ENCODE measurements around the gene CDC42BPB.

Gene CDC42BPB, protein sequence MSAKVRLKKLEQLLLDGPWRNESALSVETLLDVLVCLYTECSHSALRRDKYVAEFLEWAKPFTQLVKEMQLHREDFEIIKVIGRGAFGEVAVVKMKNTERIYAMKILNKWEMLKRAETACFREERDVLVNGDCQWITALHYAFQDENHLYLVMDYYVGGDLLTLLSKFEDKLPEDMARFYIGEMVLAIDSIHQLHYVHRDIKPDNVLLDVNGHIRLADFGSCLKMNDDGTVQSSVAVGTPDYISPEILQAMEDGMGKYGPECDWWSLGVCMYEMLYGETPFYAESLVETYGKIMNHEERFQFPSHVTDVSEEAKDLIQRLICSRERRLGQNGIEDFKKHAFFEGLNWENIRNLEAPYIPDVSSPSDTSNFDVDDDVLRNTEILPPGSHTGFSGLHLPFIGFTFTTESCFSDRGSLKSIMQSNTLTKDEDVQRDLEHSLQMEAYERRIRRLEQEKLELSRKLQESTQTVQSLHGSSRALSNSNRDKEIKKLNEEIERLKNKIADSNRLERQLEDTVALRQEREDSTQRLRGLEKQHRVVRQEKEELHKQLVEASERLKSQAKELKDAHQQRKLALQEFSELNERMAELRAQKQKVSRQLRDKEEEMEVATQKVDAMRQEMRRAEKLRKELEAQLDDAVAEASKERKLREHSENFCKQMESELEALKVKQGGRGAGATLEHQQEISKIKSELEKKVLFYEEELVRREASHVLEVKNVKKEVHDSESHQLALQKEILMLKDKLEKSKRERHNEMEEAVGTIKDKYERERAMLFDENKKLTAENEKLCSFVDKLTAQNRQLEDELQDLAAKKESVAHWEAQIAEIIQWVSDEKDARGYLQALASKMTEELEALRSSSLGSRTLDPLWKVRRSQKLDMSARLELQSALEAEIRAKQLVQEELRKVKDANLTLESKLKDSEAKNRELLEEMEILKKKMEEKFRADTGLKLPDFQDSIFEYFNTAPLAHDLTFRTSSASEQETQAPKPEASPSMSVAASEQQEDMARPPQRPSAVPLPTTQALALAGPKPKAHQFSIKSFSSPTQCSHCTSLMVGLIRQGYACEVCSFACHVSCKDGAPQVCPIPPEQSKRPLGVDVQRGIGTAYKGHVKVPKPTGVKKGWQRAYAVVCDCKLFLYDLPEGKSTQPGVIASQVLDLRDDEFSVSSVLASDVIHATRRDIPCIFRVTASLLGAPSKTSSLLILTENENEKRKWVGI (N-terminal part only)

DNA sequence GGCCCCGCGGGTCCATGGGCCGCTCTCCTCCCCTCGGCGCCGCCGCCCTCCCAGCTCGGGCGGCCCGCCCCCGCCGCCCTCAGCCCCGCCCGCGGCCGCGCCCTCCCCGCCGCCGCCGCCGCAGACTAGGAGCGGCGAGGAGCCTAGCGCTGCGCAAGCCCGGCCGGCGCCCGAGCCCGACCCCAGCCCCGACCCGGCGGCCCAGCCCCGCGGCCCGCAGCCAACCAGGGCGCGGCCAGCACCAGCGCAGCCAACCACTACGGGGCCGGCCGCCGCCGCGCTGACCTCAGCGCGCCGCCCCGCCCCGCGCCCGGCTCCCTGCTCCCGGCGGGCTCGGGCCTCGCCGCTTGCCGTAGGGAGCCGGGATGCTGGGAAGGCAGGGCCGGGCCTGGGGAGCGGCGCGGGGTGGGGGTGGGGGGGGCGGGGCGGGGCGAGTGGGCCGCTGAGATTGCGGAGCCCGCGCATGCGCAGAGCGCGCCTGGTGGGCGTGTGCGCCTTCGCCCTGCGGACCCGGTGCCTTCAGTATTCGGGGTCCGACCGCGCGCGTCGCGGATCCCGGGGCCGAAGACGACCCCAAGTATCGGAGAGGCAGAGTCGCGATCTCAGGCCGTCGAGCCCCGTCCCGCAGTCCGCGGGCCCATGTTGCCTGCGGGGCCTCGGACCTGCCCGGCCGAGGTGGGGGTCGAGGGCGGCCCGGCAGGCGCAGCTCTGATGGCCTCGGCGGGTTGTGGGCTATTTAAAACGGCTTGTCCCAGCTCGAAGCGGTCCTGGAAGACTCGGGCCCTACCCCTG is at the start of gene CDC42BPB:
Gene CDC42BPB, minus strand, starts transcription at position 178 of the 792 bp plus-strand sequence. CDS start 376 bp downstream, outside the sequence.
- peak; percentile 53 to 65 for DNase-seq

DNA sequence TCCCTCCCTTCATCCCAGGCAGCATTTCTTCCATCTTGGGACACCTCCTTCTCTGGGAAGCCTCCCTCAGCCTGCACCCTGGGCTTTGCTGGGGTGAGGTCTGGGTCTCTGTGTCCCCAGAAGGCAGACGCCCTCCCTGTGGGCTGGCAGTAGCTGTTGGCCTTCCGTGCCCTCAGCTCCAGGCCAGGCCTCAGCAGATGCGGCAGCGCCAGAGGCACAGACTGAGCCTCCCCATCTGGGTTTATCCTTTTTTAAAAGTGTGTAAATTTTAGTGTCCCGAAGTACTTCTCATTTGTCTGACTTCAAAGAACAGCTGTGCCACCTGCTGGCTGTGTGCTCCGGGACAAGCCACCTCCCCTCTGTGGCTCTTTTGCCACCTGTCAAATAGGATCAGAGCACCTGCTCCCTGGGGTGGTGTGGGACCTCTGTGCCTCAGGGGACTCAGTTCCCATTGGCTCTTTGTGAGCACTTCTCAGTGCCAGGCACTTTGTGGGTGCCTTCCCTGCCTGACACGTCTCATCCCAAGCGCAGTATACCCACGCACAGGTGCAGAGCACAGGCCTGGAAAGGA is 48.3 kb upstream of the CDC42BPB start:
- peak in 1 of 2 experiments; percentile 23 for DNase-seq

DNA sequence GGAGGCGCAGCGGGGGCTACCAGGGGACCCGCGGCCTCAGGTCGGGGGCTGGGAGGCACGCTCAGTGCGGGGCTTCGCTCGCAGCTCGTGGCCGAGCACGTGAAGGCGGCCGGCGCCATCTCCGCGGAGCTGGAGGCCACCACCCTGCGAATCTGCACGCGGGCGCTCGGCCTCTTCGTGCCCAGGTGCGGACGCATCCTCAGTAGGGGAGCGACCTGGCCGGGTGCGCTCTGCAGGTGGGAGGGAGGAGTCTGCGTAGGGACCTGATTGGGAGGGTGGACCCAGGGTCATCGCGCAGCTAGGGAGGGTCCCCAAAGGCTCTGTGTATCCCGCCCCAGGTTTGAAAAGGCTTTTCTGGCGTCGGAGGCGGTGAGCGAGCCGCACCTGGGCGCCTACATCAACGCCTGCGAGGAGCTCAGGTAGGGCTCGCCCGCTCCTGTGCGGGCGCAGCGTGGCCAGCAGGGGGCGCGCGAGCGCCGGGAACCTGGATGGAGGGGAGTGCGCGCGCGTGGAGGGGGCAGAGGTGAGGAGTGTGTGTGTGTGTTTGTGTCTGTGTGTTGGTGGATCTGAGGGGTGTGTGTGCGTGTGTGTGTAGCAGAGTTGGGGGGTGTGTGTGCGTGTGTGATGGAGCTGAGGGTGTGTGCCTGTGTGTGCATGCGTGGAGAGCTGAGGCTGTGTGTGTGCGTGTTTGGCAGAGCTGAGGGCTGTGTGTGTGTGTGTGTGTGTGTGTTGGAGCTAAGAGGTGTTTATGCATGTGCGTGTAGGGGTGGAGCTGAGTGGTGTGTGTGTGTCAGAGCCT is 47.5 kb upstream of the CDC42BPB start:
- DNase-seq: peak; percentile 72 to 73

DNA sequence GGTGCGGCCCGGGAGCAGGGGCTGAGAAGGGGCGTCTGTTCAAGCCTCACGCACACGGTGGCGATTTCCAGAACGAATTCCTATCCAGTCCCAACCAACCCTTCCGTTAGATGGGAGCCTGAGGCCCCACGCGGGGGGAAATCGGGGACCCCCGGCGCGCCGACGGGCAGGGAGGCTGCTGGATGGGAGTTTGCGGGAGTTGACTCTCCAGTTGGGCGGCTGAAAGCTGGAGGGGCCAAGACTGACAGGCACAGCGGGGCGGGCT is 47.0 kb upstream of the CDC42BPB start:
- DNase-seq: no peak

DNA sequence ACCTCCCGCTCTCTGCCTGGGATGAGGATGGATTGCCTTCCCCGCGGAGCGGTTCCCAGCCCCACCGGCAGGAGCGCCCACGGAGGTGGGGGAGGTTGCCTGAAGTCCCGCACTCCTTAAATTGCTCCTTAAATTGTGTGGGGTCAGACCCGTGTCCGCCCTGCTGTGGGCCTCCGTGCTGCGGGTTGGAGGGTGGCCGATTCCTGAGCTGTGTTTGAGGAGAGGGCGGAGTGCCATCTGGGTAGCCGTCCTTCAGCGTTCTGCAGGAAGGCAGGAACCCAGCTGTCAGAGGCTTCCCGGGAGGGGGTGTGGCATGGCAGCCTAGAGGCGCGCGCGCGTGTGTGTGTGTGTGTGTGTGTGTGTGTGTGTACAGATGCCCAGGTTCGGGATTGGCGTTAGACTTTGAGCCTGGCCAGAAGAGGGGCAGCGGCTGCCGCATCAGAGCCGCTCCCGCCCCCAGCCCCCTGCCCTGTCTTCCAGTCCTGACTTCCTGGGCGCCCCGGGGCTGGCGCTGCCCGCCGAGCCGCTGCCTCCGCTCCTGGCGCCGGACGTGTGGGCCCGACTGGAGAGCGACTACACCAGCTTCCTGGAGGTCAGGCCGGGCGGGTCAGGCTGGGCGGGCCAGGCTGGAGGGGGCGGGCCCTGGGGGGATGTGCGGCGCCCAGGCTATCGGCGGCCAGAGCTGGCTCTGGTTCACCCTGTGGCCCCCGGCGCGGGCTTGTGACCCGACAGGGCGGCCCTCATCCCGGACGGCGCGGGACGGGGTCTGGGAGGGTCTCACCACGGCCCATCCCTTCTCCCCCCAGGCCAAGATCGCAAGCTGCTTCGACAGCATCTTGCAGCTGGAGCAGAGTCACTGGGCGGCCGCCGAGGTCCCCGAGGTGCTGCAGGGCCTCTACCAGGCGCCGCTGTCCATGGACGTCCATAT is 46.4 kb upstream of the CDC42BPB start:
- peak; percentile 19 to 23 for DNase-seq

DNA sequence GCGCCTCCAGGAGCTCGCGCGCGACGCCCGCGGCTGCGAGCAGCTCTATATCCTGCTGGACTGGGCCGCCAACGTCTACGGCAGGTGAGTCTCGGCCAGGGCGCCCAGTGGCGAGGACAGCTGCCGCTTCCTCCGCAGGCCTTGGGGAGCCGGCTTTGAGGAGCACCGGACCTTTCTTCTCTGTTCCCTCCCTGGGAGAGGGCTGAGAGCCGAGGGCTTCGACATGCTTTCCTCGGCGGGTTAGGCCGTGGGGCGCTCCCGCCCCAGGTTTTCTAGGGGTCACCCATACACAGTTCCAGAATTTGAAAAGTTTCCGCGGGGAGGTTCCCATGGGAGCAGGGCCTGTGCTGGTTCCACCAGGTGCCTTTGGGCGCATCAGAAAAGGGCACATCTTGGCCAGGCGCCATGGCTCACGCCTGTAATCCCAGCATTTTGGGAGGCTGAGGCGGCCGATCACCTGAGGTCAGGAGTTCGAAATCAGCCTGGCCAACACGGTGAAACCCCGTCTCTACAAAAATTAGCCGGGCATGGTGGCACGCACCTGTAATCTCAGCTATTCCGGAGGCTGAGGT is 45.4 kb upstream of the CDC42BPB start:
- DNase-seq: no peak

DNA sequence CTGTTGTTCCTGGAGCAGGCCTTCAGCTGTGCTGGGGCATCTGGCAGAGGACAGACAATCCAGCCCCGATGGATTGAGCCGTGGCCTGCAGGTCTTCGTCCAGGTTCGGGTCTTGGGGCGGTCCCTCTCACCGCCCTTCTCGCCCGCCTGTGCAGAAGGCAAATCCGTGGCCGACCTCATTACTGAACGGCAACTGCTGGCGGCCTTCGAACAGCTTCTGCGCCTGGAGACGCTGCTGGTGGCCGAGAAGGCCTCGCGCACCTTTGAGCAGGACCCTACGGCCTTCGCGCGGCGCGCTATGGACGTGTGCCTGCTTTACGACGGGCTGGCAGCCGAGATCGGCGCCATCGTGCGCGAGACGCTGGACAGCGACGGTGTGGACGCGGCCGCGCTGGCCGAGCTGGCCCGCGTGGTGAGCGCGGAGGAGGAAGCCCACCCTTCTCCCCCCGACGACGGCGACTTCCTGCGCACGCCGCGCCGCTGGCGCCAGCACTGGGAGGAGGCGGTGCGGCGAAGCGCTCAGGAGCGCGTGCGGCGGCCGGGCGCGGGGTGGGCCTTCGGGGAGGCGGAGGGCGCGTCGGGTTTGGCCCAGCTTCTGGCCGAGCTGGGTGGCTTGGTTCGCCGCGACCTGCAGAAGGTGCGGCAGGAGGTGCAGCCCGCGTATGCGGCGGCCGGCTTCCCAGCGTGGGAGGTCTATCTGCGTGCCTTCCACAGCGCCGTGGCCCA is 44.8 kb upstream of the CDC42BPB start:
- no peak for DNase-seq

DNA sequence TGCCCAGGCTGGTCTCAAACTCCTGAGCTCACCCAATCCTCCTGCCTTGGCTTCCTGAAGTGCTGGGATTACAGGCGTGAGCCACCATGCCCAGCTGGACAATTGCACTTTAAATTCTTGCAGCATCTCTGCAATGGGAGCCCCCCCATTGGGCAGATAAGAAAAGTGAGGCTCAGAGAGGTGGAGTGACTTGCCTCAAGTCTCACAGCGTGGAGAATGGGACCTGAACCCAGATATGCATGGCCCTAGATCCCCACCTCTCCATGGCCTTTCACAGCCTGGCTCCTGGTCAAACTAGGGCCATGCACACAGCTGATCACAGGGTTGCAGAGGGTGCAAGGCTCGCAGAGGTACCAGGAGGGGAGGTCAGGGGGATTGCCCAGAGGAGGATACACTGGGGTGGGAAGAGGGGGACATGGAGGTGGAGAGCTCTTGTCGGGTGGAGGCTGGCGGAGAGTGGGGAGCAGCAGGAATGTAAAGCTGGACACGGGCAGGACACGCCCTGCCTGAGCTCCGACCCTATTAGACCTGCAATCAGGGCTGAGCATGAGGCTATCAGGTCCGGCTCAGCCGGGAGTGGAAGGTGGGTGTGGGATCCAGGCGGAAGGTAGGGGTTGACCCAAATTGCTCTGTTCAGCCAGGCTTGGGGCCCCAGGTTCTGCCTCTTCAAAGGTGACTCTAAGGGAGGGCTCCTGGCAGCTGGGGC is 44.1 kb upstream of the CDC42BPB start:
- no peak for DNase-seq

DNA sequence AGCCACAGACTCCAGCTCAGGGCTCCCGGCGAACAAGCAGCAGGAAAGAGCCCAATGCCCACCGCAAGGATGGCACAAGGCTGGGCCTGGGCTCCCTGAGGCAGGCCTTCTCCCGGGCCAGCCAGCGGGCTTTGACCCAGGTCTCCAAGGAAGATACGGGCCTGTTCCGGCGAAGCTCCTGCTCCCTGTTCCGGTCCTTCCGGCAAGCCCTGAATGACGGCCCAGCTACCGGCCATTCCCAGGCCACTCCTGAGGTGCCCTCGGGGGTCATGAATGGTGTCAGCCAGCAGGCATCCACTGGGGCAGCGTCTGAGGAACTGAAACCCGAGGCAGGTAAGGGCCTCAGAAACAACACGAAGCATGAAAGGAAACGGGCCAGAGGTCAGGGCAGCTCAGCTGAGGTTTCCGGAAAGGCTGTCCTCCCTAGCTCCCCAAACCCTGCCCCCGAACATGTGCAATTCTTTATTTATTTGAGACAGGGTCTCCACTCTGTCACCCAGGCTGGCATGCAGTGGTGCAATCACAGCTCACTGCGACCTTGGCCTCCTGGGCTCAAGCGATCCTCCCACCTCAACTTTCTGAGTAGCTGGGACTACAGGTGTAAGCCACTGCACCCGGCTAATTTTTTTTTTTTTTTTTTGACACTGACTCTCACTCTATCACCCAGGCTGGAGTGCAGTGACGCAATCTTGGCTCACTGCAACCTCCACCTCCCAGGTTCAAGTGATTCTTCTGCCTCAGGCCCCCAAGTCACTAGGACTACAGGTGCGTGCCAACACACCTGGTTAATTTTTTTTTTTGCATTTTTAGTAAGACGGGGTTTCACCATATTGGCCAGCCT is 43.2 kb upstream of the CDC42BPB start:
- DNase-seq: no peak

DNA sequence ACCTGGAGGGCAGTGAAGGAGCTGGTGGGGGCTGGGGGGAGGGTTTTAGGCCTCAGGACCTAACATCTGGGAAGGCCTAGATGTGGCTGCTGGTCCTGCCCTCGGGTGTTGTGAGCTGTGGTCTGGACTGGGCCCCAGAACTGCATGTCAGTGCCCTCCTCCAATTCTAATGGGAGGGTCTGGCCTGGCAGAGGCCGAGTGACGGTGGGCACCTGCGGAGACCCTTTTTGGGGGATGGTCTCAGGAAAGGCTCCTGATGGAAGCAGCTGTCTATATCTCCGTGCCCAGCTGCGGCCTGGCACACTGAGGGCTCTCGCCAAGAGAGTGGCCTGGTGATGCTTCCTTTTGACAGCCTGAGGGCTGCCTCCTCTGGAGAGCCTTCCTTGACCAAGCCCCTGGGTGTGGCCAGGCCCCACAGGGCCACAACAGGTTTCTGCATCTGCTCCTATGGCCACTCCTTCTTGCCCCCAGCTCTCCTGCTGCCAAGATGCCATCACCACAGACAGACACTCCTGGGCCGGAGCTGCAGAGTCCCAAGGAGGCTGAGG is 42.5 kb upstream of the CDC42BPB start:
- DNase-seq: no peak

DNA sequence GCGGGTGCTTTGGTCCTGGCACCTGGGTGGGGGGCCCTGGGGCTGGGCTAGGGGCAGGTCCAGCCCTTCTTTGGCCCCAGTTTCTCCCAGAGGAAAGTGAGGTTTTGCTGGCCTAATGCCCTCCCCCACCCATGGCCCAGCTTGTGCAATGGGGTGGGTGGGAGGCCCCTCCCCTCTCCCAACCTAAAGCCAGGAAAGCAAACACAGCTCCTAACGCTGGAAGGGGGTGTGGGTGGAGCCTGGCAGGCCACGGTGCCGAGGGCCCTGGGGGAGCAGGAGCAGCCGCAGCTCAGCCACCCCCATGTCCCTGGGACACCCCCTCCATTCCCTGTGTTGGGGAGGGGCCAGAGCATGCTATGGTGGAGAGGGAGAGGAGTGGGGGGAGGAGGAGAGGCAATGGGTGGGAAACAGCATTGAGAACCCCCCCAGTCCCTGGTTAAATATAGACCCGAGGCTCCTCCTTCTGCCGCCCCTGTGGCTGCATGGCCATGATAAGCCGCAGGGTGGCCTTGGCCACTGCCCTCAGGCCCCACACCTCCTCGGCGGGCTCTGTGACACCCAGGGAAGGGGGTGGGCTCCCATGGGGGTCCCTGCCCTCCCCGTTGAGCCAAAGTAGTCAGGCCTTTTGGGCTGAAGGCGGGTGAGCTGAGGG is 41.9 kb upstream of the CDC42BPB start:
- DNase-seq: no peak

DNA sequence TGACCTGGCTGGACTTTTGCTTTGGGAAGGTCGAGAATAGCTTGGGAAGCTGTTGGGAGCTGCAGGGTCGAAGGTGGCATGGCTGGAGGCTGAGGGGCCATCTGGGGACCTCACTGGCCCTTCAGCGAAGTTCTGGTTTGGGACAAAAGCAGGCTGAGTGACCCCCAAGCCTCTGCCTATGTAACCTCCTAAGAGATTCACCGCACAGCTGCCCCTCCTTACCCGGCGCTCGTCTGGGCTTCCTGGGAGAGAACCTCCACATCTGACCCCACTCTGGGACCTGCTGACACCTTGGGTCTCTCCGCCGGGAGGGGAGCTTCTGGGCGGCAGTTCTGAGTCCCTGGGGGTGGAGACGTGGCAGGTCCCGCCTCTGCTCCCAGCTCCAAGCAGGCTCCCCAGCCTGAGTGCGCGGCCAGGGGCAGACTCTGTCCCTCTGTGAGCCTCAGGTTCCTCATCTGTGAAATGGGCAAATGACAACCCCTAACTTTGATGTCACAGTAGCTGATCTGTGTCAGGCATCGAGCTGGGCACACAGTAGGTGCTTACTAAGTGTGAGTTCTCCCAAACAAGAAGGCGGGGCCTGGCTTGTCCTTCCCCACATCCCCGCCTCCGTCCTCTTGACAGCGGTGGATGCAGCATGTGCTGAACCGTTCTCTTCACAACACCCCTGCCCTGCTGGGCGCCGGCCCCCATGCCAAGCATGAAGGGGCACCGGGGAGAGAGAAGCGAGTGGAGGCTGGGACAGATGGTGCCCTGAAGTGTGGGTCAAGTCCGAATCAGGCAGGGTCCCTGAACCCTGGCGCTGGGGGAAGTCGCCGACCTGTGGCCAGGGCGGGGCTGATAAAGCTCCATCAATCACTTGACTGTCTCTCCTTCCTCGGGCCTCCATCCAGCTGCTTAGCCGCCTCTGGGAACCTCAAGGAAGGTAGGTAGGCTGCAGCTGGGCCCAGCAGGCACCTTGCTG is 40.9 kb upstream of the CDC42BPB start:
- no peak for DNase-seq

DNA sequence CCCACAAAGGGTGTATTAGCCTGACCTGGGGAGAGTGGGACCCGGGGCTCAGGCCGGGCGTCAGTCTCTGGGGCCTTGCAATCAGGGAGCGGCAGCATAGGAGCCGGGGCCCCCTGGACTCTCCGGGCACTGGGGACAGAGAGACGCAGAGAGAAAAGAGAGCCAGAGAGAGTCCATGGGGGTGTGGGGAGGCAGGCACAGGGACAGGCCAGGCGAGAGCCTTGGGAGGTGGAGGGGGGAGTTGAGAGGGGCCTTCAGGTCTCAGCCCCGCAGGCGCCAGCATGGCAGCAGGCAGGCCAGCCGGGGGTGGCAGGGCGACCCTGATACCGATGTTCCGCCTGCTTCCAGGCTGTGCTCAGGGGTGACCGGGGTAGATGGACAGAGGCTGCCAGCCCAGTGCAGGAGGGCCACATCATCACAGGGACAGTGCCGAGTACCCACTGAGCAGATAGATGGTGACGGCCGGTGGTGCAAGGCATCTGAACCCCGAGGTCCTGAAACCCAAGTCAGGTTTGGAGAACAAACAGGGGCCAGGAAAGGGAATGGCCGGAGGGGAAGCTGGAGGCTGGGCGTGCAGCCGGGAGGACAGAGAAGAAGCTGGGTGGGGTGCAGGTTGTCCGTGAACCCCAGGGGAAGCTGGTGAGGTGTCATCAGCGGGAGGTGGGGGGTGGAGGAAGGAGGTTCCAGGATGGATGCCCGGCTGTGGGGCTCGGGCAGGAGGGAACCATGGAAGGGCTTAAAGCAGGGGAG is 40.1 kb upstream of the CDC42BPB start:
- DNase-seq: no peak

DNA sequence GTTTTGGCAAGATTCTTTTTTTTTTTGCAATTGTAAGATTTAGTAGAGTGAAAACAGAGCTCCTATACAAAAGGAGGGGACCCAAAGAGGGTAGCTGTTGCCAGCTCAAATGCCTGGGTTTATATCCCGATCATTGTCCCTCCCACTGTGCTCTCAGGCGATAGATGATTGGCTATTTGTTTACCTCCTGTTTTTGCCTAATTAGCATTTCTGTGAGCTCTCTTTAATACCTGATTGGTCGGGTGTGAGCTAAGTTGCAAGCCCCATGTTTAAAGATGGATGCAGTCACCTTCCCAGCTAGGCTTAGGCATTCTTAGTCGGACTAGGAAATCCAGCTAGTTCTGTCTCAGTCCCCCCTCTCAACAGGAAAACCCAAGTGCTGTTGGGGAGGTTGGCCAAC is 39.0 kb upstream of the CDC42BPB start:
- no peak for DNase-seq

Data from activated CD4-positive, alpha-beta T cell treated with anti-CD3 and anti-CD28 coated beads, Interleukin-2, amount 50 U/mL, for 48 hours (primary cell).